ENCODE results near the gene AGXT2. TPM values are rescaled to one million over a fixed set of nuclear protein-coding genes. Genes with fewer than 3 reads are reported as not detected.
"Not testable (repeated sequence)": the region's sequence is repeated elsewhere in the genome, so short reads cannot be mapped to it uniquely, and the experiment has no call there.

AGXT2 gene
- total RNA-seq, 1 donor from 2014 or later: 2.2 TPM

DNA sequence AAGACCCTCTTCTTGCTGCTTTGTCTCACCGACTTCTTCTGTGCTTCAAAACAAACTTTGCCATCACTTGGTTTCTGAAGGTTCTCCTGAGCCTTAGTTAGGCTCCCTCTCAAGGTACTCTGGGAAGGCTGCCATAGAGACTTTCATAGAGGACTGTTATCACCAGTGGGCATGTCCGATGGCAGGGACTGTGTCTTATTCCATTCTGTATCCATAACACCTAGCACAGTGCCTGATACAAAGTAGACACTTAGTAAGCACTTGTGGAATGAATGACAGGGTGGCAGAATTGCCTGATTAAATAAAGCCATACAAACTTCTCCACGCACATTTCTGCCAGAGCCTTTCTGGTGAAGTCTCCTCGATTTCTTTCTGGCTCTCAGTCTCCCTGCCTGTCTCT, 32.7 kb downstream of the AGXT2 start:
- no peak for DNase-seq (ENCODE audit: low spot score)

DNA sequence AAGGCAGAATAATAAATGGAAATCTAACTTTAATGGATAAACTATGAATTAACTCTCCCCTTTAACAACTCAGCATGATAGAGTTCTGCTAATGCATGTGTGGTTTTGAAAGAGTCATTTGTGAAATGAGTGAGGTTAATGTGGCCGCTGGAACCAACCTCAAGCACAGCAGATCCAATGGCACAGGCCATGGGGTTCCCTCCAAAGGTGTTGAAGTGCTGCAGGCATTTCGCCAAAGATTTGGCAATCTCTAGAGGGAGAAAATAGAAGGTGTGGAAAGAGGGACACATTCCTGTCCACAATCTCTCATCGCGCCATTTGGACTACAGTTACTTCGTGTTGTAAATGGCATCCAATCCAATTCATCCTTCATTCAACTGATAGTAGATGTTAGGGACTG, 35.0 kb downstream of the AGXT2 start:
- DNase-seq (ENCODE audit: low spot score): no peak

DNA sequence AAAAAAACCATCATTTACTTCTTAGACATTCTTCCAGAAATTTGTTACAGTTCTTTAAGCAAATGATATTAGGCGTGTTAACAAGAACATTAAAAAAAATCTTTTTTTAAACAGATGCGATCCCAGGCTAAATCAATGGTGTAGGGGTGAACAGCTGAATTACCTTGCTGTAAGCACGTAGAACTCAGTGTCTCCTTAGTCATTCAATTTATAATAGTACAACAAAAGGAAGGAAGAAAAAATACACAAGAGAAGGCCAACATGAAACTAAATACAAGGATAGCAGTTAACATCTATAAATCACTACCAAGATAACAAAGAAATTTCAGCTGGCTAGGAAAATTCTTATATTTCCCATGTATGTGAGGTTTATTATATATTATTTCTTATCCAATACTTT, 35.4 kb downstream of the AGXT2 start:
- no peak for DNase-seq (ENCODE audit: low spot score)

DNA sequence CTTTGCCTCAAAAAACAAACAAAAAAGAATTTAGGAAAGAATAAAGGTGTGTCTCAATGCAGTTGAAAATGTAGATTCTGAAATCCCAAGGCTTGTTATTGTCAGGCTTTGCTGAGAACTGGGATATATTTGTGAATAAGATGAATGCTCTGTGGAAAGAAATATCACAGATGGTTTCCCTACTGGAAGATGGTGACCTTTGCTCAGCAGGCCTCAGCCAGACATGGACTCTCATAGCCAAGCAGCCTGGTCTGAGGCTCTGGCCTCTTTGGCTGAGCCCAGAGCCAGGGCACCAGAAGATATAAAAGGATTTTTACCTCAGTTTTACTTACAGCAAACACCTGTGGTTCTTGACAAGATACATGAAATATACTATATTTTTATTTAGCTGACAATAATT, 37.1 kb downstream of the AGXT2 start:
- no peak for DNase-seq (ENCODE audit: low spot score)

DNA sequence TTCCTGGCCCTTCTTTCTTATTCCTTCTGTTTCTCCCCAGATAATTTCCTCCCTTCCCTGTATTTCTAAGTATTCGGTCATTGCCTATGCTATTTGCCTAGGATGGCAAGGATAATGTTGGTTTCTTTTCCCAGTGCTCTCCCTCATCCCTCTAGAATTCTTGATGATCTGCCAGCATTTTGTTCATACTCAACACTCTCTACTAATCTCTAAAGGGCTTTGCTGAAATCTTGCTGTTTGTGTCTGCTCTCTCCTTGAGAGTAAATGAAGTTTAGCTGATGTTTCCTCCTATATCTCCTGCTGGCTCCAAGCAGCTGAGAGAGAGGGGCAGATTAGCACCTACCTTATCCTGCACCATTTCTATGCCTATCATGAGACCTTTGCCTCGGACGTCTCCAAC, 38.1 kb downstream of the AGXT2 start:
- peak; percentile 89 for DNase-seq (ENCODE audit: low spot score)

DNA sequence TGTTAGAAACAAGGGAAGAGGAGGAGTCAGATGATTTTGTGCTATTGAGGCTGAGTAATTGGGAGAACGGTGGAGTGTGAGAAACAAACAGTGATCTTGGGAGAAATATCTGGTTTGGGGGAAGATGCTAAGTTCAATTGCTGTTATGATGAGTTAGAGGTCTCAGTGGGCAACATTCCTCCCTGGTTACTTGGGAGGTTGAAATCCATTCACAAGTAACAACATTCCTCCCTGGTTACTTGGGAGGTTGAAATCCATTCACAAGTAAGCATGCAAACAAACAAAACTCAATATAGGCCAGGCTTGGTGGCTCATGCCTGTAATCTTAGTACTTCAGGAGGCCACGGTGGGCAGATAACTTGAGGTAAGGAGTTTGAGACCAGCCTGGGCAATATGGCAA, 38.7 kb downstream of the AGXT2 start:
- no peak for DNase-seq (ENCODE audit: low spot score)

DNA sequence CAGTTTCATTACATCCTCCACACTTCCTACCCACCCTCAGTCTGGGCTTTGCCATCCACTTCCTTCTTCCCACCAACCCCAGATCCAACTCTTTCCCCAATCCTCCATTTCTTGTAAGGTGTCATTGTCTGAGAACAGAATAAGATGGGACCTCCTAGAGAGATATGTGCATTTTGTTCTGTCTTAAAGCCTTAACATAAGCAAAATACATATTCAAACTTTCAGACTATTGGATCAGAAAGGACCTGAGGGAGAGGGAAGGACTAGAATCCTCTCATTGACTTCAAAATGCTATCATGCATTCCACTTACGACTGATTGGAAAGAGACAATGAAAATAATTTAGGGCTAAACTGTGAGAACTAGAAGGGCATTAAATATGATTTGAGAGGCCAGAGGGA, 43.0 kb downstream of the AGXT2 start:
- DNase-seq (ENCODE audit: low spot score): no peak

DNA sequence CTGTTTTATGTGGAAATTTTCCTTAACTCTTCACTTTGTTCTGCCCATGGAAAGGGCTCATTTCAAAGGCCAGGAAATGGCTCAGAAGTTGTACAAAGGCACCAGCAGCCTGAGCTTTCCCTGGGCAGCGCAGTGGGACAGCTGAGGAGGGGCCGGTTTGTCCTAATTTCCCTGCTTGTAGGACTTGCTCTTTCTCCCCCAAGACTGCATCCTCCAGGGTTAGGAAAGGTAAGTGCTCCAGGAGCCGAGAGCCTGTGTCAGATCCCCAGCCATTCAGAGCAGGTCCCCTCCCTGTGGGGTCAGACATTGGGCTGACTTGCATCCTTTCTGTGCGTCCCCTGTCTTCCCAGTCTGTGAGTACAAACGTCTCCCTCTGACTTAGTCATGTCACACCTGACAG, 43.5 kb downstream of the AGXT2 start:
- DNase-seq (ENCODE audit: low spot score): no peak

DNA sequence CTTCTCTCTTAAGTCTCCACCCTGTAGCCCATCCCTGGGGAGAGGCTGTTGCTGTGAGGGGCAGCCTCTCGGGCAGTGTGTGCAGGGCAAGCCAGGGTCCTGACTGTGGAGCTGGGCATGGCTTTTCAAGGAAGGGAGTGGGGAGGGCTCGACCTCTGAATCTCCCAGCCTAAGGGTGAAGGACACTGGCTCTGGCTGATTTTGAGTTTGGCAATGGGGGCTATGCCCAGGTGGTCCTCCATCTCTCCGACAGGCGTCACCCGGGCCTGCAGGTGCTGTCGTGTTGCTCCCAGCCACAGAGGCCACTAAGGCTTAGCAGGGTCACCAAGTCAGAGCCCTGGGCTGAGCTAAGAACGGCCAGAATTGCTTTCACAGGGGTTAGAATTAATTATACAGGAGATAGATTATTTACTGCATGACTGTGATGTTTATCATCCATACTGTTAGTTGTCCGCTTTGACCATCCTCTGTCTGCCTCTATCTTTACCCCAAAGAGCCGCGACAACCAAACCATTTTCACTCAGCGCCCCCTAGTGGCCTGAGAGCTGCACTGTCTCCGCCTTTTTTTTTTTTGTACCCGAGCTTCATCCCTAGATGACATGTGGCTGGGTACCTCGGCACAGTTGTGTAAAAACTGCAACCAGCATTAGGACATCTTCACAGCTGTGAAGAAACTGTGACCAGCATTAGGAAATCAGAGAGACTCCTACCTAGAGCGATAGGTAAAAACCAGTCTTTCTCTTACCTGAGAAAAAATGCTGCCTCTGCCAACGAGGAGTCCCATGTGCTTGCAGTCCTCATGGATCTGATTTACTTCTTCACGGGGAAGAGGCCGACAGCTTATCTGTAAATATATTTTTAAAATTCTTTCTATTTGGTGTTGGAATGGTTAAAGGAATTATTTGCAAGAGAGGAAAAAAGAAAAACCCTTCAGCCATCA, 44.5 kb downstream of the AGXT2 start:
- DNase-seq (ENCODE audit: low spot score): peak; percentile 59

DNA sequence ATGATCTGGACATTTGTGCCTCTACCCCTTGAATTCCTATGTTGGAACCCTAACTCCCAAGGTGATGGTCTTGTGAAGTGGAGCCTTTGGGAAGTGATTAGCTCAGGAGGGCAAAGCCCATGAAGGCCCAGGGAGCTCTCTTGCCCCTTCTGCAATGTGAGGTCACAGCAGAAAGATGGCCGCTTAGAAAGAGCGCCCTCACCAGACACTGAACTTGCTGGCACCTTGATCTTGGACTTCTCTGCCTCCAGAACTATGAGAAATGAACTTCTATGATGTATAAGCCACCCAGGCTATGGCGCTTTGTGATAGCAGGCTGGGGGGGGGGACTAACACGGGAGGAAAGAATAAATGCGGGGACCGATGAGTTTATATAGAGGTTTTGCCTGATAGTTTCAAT, 45.3 kb downstream of the AGXT2 start:
- DNase-seq (ENCODE audit: low spot score): no peak

DNA sequence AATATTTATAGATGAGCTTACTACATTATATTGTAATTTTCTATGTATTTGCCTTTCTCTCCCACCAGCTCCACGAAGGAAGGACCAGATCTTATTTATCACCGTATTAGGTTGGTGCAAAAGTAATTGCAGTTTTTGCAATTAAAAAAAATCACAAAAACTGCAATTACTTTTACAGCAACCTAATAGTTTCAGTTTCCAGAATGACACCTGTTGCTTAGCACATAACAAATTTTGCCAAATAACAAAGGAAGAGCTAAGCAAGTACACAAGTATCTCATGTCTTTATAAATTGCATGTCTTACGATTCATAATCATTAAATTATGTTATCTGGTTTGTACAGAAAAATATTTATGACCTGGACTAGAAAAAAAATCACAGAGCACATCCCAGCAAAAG, 45.9 kb downstream of the AGXT2 start:
- no peak for DNase-seq (ENCODE audit: low spot score)

DNA sequence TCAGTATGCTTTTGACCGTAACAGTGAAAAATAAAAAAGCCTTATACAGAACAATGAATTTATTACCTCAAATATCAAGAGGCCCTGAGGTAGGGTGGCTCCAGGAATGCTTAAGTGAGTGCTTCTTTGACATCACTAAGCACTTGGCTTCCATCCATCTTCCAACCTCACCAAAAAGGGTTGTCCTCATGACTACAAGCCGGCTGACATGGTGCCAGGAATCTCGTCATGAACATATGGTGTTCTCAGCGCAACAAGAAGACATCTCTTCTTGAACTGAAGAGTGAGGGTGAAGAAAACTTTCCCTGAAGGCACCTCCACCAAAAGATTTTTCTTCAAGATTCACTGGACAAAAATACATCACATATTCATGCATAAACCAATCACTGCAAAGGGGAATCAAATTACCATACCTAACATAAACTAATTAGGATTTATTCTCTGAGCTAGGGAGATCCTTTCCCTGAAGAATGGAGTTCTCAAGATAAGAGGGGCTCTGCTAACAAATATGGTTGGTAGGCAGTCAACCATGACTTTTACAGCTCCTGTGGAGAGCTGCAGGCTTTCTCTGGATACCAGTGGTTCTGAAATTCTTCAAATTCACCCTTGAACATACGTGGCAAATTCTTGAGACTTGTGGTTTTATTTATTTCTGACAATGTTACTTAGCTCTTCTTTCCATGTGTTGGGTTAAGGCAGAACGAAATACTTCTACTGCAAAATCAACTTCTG, 49.5 kb downstream of the AGXT2 start:
- no peak for DNase-seq (ENCODE audit: low spot score)

DNA sequence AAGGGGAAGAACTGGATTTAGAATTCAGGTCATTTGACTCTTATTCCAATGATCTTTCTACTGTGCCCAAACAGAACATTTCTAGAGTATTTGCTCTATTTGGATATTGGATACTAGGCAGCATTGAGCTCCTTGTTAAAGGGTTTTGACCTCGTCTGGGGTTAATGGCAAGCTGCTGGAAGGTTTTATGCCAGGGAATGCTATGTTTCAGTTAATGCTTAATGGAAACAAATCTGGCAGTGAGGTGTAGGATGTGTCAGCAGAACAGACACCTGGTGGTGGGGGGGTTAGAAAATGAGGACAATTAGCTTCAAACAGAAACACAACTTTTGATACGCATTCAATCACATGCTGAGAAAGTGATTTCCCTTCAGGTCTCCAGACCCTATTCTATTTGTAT, 51.5 kb downstream of the AGXT2 start:
- no peak for DNase-seq (ENCODE audit: low spot score)

DNA sequence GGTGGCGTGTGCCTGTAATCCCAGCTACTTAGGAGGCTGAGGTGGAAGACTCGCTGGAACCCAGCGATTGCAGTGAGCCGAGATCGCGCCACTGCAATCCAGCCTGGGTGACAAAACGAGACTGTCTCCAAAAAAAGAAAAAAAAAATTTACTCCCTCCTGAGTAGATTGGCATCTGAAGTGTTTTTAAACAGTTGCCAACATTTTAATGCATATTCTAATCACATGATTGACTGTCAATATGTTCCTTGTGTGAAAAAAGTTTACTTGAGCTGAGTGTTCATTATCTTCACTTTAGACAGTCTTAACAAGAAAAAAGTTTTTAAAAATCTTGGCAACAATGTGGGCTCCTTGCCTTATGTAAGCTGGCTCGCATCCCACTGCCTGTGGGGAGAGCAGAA, 53.8 kb downstream of the AGXT2 start:
- DNase-seq (ENCODE audit: low spot score): no peak

DNA sequence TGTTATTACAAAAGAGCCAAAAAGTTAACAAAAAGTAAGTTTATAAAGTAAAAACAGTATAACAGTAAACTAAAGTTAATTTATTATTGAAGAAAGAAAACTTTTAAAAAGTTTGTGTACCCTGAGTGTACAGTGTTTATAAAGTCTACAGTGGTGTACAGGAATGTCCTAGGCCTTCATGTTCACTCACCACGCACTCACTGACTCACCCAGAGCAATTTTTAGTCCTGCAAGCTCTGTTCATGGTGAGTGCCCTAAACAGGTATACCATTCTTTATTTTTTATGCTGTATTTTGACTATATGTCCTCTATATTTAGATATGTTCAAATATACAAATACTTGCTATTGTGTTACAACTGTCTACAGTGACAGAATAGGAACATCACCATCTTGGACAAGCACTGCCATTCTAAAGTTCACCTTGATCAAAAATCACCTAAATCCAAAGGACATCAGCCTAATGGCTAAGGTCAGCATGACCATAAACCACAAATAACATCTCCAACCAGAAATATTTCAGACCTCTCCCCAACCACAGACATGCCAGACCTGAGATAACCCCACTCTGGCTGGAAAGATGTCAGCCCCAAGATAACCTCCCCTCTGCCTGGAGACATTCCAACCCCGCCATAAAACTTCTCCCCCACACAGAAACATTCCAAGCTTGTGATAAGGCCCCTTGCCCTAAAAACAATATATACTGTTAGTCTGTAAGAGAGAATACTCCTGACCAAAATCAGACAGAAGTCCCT, 56.1 kb downstream of the AGXT2 start:
- DNase-seq (ENCODE audit: low spot score): no peak

DNA sequence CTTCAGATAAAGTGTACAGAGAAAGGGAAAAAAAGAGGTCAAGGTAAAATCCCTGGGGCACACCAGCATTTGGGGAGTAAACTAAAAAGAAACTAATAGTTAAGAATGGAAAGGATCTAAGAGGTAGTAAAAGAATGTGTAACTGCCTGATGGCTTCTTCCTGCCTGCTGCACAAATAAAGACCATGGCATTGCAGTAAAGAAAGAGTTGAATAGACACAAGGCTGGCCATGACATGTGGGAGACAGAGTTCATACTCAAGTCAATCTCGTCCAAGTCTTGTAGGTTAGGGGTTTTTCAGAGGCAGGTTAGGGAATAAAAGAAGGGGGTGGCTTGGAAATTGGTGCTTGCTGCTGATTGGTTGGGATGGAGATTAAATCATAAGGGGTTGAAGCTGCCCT, 60.8 kb downstream of the AGXT2 start:
- DNase-seq (ENCODE audit: low spot score): no peak

DNA sequence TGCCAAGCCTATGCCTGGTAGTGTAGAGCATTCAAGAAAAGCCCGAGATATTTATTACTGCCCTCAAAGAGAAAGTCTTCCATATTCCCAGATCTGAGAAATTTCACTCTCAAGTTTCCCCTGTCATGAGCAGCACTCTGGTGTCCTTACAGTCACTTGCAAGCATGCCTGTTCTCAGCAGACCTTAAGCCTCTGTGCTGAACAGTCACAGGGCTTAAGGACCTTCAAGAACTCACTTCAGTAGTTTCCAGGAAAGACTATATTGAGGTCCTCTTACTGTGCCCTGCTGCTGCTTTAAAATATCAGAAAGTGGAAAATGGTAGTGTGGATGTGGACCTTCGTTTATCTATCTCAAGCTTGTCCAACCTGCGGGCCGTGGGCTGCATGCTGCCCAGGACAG, 64.9 kb downstream of the AGXT2 start:
- no peak for DNase-seq (ENCODE audit: low spot score)

DNA sequence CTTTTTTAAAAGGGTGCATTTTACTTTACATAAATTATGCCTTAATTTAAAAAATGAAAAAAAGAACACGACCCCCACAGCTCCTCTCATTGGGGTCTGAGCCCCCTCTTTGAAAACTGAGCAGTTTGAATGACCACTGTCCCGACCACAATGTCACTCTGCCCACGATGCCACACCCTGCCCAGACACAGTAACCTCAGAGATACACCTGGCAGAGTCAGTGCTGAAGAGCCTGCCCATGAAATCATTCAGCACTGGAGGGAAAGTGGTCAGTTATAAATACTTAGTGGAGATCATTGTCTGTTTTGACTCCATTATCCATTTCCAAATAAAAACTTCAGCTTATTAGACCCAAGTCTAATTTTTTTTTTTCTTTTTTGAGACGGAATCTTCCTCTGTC, 69.1 kb downstream of the AGXT2 start:
- DNase-seq (ENCODE audit: low spot score): no peak

DNA sequence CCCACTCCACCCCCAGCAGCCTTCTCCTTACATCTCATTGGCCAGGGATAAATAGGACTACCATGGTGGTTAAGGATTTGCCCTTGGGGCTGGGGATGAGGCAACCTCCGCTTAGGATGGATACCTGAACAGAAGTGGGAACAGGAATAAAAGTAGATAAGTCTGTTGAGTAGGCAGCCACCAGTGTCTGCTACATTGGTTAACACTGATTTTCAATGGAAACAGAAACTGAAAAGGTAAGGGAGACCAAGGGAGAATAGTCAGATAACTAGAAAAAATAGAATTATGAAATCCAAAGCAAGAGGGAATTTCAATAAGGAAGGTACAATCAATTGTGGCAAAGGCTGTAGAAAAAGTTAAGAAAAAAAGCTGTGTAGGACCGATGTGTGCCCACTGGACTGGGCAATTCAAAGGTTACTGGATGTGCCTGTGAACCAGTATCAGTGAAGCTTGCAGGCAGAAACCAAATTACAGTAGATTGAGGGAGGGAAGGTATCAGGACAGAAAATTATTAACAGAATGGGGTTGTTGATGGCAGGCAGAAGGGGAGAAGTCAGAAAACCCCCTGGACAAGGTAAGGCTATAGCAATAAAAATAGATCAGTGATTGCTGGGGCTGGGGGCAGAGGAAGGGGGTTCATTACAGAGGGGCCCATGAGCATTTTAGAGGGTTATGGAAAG, 69.7 kb downstream of the AGXT2 start:
- no peak for DNase-seq (ENCODE audit: low spot score)

DNA sequence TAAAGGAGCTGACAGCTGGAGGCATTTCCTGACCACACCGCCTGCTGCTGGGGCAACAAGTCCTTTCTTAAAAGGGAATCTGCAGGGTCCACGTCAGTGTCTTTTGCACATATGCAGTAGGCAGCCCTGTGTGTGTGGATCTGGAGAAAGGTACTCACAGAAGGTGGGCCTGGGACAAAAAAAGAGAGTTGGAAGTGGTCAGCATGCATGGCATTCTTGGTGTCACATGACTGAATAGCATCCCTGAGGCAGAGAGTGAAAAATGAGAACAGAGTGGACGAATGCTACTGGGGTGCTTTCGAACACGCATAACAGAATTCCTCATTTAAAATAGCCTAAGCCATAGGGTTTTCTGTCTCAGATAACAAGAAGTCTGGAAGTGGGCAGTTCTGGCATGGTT, 71.4 kb downstream of the AGXT2 start:
- no peak for DNase-seq (ENCODE audit: low spot score)

DNA sequence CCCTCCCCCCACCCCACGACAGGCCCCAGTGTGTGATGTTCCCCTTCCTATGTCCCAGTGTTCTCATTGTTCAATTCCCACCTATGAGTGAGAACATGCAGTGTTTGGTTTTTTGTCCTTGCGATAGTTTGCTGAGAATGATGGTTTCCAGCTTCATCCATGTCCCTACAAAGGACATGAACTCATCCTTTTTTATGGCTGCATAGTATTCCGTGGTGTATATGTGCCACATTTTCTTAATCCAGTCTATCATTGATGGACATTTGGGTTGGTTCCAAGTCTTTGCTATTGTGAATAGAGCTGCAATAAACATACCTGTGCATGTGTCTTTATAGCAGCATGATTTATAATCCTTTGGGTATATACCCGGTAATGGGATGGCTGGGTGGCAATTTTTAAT, 76.1 kb downstream of the AGXT2 start:
- not testable (repeated sequence) for DNase-seq (ENCODE audit: low spot score)

DNA sequence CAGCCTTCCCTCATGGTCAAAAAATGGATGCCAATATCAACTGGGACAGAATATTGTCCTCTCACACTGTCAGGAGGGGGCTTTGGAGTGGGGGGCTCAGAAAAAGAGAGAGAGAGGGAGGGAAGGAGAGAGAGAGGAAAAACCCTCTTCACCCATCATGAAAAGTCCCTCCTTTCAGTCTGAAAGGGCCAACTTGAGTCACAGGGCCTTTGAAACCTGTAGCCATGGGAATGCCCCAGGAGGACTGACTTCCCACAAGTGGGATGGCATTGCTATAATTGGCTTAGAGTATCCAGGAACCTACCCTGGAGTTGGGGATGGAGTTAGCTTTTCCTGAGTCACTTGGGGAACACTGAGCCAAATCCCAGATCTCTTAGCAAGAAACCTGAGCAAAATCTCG, 77.2 kb downstream of the AGXT2 start:
- no peak for DNase-seq (ENCODE audit: low spot score)

Data from umbilical cord (tissue), 2 donors.